A549 treated with dexamethasone at 1 μM for 4 hours (cell line): ENCODE results near the gene C1orf167. TPM values are rescaled to one million over a fixed set of nuclear protein-coding genes. Genes with fewer than 3 reads are reported as not detected.

Experiments
- total RNA-seq: library from RNA; stranded (reverse); fragments of 200-300 nt; extraction: Qiagen RNA extraction; gene quantifications from 5 replicates; pipeline ENCODE4 v1.2.3, GENCODE V29; 2022

The C1orf167 gene
- total RNA-seq = not detected in 5 replicates

GRCh38 chr1:11761988-11762406 lies at the start of gene C1orf167:
Gene C1orf167, plus strand, starts transcription at chr1:11762193. Its CDS starts 2,208 bp downstream, at chr1:11764401.

GRCh38 chr1:11735854-11736745 lies 25.9 kb upstream of the C1orf167 start, which contains the start of gene AGTRAP:
Gene AGTRAP, plus strand, starts transcription at chr1:11736136. Its CDS starts 73 bp downstream, at chr1:11736209.

GRCh38 chr1:11805422-11806306 lies 43.7 kb downstream of the C1orf167 start, which contains the start of the genes CLCN6 and MTHFR:
Gene CLCN6, plus strand, starts transcription at chr1:11806191. Its CDS starts 72 bp downstream, at chr1:11806263.
Gene MTHFR, minus strand, starts transcription at chr1:11805964. Its CDS starts 2,848 bp downstream, at chr1:11803116.

Other genes with a start within 250 kb of the C1orf167 start
- 6.7 to 10.4 TPM (median 7.6 TPM) in 5 replicates for gene FBXO2, start 107.8 kb upstream of the C1orf167 start, total RNA-seq
- gene FBXO44, start 107.3 kb upstream of the C1orf167 start, total RNA-seq = 11.4 to 17.0 TPM (median 16.4 TPM) in 5 replicates
- gene FBXO6, start 98.0 kb upstream of the C1orf167 start, total RNA-seq = 6.6 to 8.7 TPM (median 7.3 TPM) in 5 replicates
- gene MAD2L2, start 81.0 kb upstream of the C1orf167 start, total RNA-seq = 39.7 to 47.2 TPM (median 45.9 TPM) in 5 replicates
- gene DRAXIN, start 70.5 kb upstream of the C1orf167 start, total RNA-seq = 0.03 to 0.11 TPM (median 0.06 TPM) in 5 replicates
- gene AGTRAP, start 26.1 kb upstream of the C1orf167 start, total RNA-seq = 75.6 to 98.4 TPM (median 93.6 TPM) in 5 replicates
- 3.9 to 5.6 TPM (median 4.6 TPM) in 5 replicates for gene MTHFR, start 43.8 kb downstream of the C1orf167 start, total RNA-seq
- gene CLCN6, start 44.0 kb downstream of the C1orf167 start, total RNA-seq = 3.7 to 6.4 TPM (median 5.5 TPM) in 5 replicates
- gene NPPA, start 85.6 kb downstream of the C1orf167 start, total RNA-seq = not detected in 5 replicates
- not detected in 5 replicates for gene NPPB, start 96.8 kb downstream of the C1orf167 start, total RNA-seq
- gene KIAA2013, start 164.2 kb downstream of the C1orf167 start, total RNA-seq = 28.8 to 46.5 TPM (median 43.8 TPM) in 5 replicates
- gene PLOD1, start 172.5 kb downstream of the C1orf167 start, total RNA-seq = 71.4 to 96.5 TPM (median 85.1 TPM) in 5 replicates
- 30.8 to 36.9 TPM (median 34.3 TPM) in 5 replicates for gene MFN2, start 218.3 kb downstream of the C1orf167 start, total RNA-seq